Effector memory CD4-positive, alpha-beta T cell (primary cell): Measurements from ENCODE around the gene BMPER.

Experiments
- DNase-seq, 3 donors: peaks; one replicate each; pipeline ENCODE4 v3.0.0-alpha.2; 2020
- H3K27ac ChIP-seq: 2 replicates; pipeline ENCODE4 v1.7.0; 2013; ENCODE audit warnings: mild to moderate bottlenecking, low read length, moderate library complexity; ENCODE audit not compliant: insufficient read depth, poor library complexity, severe bottlenecking
- H3K27me3 ChIP-seq: replicated peaks from 2 replicates; pipeline ENCODE4 v1.7.0; 2013; ENCODE audit warnings: mild to moderate bottlenecking, low read length; ENCODE audit not compliant: insufficient read depth, control insufficient read depth, poor library complexity, severe bottlenecking
- H3K36me3 ChIP-seq: 2 replicates; pipeline ENCODE4 v1.7.0; 2013; ENCODE audit warnings: mild to moderate bottlenecking, low read length, moderate library complexity; ENCODE audit not compliant: control insufficient read depth, insufficient read depth
- H3K4me1 ChIP-seq: 2 replicates; pipeline ENCODE4 v1.7.0; 2013; ENCODE audit warnings: low read length, mild to moderate bottlenecking; ENCODE audit not compliant: control insufficient read depth, insufficient read depth, poor library complexity, severe bottlenecking
- H3K4me3 ChIP-seq: 2 replicates; pipeline ENCODE4 v1.7.0; 2013; ENCODE audit warnings: low read length, low read depth, mild to moderate bottlenecking; ENCODE audit not compliant: insufficient read depth, poor library complexity, severe bottlenecking
- H3K9me3 ChIP-seq: 2 replicates; pipeline ENCODE4 v1.7.0; 2013; ENCODE audit warnings: mild to moderate bottlenecking, low read length, moderate library complexity; ENCODE audit not compliant: control insufficient read depth

The BMPER gene

GRCh38 chr7:33874943-33875342 lies 30.4 kb upstream of the BMPER start:
- no peak overlapping the region for H3K4me3 ChIP-seq
- no peaks in the 10 kb centered on the region for H3K9me3 ChIP-seq
- H3K27me3 ChIP-seq = no peaks in the 10 kb centered on the region
- no peak overlapping the region for H3K27ac ChIP-seq
- H3K36me3 ChIP-seq = no peaks in the 10 kb centered on the region
- no peaks in the 10 kb centered on the region for H3K4me1 ChIP-seq
- DNase-seq = no peak

- no peaks in the 10 kb centered on the region for H3K9me3 ChIP-seq
- H3K4me3 ChIP-seq = no peak overlapping the region
- no peak overlapping the region for H3K27ac ChIP-seq
- DNase-seq = no peak
- no peaks in the 10 kb centered on the region for H3K4me1 ChIP-seq
- H3K27me3 ChIP-seq = no peaks in the 10 kb centered on the region
- no peaks in the 10 kb centered on the region for H3K36me3 ChIP-seq
Observed at GRCh38 chr7:33876596-33877274, 28.6 kb upstream of the BMPER start.

GRCh38 chr7:33880787-33881186 lies 24.6 kb upstream of the BMPER start:
- no peak overlapping the region for H3K27ac ChIP-seq

GRCh38 chr7:33881316-33881715 lies 24.0 kb upstream of the BMPER start:
- Histone ChIP-seq H3K27ac (no peak overlapping the region), H3K9me3 (no peaks in the 10 kb centered on the region), H3K4me3 (no peak overlapping the region), H3K36me3 (no peaks in the 10 kb centered on the region), H3K27me3 (no peaks in the 10 kb centered on the region), H3K4me1 (no peaks in the 10 kb centered on the region)
- DNase-seq = no peak

More at GRCh38 chr7:33880787-33881186, 24.6 kb upstream of the BMPER start:
- no peaks in the 10 kb centered on the region for H3K27me3 ChIP-seq
- no peaks in the 10 kb centered on the region for H3K9me3 ChIP-seq
- H3K4me1 ChIP-seq = no peaks in the 10 kb centered on the region
- no peak overlapping the region for H3K4me3 ChIP-seq
- no peaks in the 10 kb centered on the region for H3K36me3 ChIP-seq
- no peak for DNase-seq

GRCh38 chr7:33882040-33882837 lies 23.1 kb upstream of the BMPER start:
- no peaks in the 10 kb centered on the region for H3K4me1 ChIP-seq
- no peak for DNase-seq
- no peaks in the 10 kb centered on the region for H3K36me3 ChIP-seq
- H3K9me3 ChIP-seq = no peaks in the 10 kb centered on the region
- H3K27me3 ChIP-seq = no peaks in the 10 kb centered on the region
- no peak overlapping the region for H3K4me3 ChIP-seq
- H3K27ac ChIP-seq = no peak overlapping the region

GRCh38 chr7:33882950-33883670 lies 22.2 kb upstream of the BMPER start:
- Histone ChIP-seq H3K4me1 (no peaks in the 10 kb centered on the region), H3K27ac (no peak overlapping the region), H3K9me3 (no peaks in the 10 kb centered on the region), H3K27me3 (no peaks in the 10 kb centered on the region), H3K36me3 (no peaks in the 10 kb centered on the region), H3K4me3 (no peak overlapping the region)
- no peak for DNase-seq

- no peak overlapping the region for H3K4me3 ChIP-seq
- H3K9me3 ChIP-seq = no peaks in the 10 kb centered on the region
- H3K4me1 ChIP-seq = no peaks in the 10 kb centered on the region
- H3K36me3 ChIP-seq = no peaks in the 10 kb centered on the region
- no peaks in the 10 kb centered on the region for H3K27me3 ChIP-seq
- no peak overlapping the region for H3K27ac ChIP-seq
- no peak for DNase-seq
Observed at GRCh38 chr7:33883671-33883965, 21.7 kb upstream of the BMPER start.

GRCh38 chr7:33885290-33886148 lies 19.8 kb upstream of the BMPER start:
- H3K27ac ChIP-seq = no peak overlapping the region
- DNase-seq = no peak
- H3K36me3 ChIP-seq = no peaks in the 10 kb centered on the region
- H3K4me3 ChIP-seq = no peak overlapping the region
- no peaks in the 10 kb centered on the region for H3K4me1 ChIP-seq
- no peaks in the 10 kb centered on the region for H3K27me3 ChIP-seq
- H3K9me3 ChIP-seq = no peaks in the 10 kb centered on the region

GRCh38 chr7:33886149-33886623 lies 19.2 kb upstream of the BMPER start:
- no peaks in the 10 kb centered on the region for H3K36me3 ChIP-seq
- no peak overlapping the region for H3K4me3 ChIP-seq
- H3K9me3 ChIP-seq = no peaks in the 10 kb centered on the region
- no peak overlapping the region for H3K27ac ChIP-seq
- DNase-seq = no peak
- no peaks in the 10 kb centered on the region for H3K4me1 ChIP-seq
- H3K27me3 ChIP-seq = no peaks in the 10 kb centered on the region
